GM19193 (cell line): ENCODE data around the gene HIBADH.

Experiments
- POLR2A ChIP-seq: IDR thresholded peaks from 4 replicates; pipeline ENCODE4 v1.6.1; 2011; ENCODE audit not compliant: insufficient read depth, insufficient read length; ENCODE audit errors: extremely low read depth

The HIBADH gene

DNA sequence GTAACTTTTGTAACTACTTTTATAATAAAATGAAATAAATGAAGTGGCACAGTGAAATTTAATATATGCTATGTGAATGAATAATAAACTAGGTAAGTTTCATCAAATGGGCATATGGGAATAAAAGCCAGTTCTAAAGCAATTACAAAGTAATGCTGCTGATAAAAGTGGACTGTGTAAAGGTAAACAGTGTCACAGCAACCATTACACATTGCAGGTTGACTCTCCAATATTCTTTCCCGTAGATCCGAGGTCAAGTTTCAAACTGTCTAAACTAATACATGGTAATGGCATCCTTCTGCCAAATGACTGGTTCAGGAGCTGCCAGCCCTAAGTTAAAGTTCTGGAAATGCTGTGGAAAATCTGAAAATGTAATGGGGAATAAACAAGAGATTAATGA lies 6.0 kb downstream of the HIBADH start:
- TF ChIP-seq POLR2A, result no peak

GRCh38 chr7:27655184-27655583 lies 7.5 kb downstream of the HIBADH start:
- TF ChIP-seq POLR2A, result no peak

DNA sequence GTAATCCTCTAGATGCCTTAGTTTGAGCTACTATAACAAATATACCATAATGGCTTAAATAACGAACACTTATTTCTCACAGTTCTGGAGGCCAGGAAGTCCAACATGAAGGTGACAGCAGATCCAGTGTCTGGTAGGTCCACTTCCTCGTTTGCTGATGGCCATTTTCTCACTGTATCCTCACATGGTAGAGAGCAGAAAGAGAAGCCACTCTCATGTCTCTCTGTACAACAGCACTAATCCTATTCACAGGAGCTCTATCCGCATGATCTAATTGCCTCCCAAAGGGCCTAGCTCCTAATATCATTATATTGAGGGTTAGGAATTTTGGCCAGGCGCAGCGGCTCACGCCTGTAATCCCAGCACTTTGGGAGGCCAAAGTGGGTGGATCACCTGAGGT lies 10.2 kb downstream of the HIBADH start:
- no peak for TF ChIP-seq POLR2A

DNA sequence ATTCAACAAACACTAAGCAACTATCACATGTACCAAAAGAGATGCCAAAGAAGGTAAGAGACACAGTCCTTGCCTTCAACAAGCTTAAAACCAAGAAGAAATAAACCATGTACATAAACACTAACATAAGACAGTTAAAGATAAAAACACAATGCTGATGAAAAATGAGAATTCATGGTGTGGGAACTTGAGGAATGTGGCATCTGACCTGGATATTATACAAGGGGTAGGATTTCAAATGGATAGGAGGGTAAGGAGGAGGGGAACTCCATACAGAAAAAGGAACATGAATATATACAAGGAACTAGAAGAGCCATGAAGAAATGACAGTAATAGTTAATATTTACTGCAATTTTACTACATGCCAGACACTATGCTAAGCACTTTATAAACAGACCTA lies 11.0 kb downstream of the HIBADH start:
- no peak for TF ChIP-seq POLR2A

GRCh38 chr7:27650283-27650682 lies 12.4 kb downstream of the HIBADH start:
- no peak for TF ChIP-seq POLR2A

- TF ChIP-seq POLR2A, result no peak
Observed at GRCh38 chr7:27647489-27647888, 15.2 kb downstream of the HIBADH start.

- TF ChIP-seq POLR2A, result no peak
Observed at GRCh38 chr7:27647046-27647445, 15.6 kb downstream of the HIBADH start.

DNA sequence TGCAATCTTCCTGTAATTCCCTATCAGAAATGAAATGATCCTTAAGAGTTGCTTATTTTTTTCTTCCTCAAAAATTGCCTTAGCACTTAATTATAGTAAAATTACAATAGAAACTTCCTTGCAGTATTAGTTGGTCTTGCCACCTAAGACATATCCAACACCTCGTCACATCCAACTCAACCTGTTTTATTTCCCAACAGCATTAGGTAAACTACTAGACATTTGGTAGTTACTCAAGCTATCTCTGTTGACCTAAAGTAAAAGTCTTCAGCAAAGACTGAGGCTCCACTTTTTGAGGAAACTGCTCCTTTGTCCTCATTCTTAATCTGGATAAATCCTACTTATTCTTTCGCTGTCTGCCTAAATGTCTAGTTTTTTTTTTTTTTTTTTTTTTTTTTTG lies 20.4 kb downstream of the HIBADH start:
- no peak for TF ChIP-seq POLR2A

- TF ChIP-seq POLR2A, result no peak
Observed at GRCh38 chr7:27641581-27642230, 21.0 kb downstream of the HIBADH start.

DNA sequence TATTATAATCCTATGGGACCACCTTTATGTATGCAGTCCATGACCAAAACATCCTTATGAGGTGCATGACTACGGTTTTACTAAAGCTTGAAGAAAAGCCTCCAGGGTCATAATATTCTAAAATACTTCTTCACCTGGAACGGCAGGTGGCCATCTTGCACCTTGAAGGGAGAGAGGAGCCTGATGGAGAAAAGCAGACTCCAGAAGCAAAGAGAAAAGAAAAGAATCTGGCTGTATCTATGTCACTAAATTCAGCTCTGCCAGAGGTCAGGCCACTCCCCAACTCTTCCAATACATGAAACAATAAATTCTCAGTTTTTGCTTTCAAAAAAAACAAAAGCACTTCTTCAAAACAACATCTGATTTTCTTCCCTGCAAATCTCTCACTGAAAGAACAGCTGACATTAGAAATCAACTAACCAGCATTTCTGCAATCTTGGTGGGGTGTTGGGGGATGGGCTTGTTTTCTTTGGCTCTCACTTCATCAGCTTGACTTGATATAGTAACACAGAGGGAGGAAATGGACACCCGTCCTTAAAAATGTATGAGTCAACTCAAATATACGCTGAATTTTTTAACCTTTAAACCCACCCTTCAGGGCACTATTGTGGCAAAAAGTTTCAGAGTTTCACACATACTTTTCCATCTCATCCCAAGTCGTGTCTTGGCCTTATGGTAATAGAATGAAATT lies 21.7 kb downstream of the HIBADH start:
- TF ChIP-seq POLR2A, result no peak

- no peak for TF ChIP-seq POLR2A
Observed at GRCh38 chr7:27639851-27640250, 22.8 kb downstream of the HIBADH start.

GRCh38 chr7:27636326-27637006 lies 26.2 kb downstream of the HIBADH start:
- no peak for TF ChIP-seq POLR2A

- no peak for TF ChIP-seq POLR2A
Observed at GRCh38 chr7:27635728-27636127, 27.0 kb downstream of the HIBADH start.

GRCh38 chr7:27634671-27635493 lies 27.8 kb downstream of the HIBADH start:
- no peak for TF ChIP-seq POLR2A

DNA sequence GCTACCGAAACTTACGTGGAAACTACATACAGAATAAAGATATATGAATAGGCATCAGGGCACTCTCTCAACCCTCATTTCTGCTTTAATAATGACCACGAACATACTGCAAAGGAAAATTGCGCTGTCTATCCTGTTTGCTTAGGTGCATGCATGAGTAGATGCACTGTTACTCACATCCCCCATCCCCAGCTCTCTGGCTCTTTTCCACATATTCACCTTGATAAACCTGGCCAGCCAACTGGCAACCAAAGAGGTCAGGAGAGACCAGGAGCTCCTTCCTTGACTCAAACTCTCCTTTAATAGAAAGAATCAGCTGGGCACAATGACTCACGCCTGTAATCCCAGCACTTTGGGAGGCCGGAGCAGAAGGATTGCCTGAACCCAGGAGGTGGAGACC lies 29.6 kb downstream of the HIBADH start:
- TF ChIP-seq POLR2A, result no peak
